GM12878 (cell line): ENCODE results near the gene MTHFD2. TPM values are rescaled to one million over a fixed set of nuclear protein-coding genes. Genes with fewer than 3 reads are reported as not detected.

Experiments
- ATAC-seq: fragments of 200-7000 bp; cut with Tn5 transposase; 3 replicates; pipeline ENCODE4 v1.9.1; 2020; ENCODE audit warnings: mild to moderate bottlenecking, moderate library complexity
- BruUV-seq: library from RNA; stranded (reverse); fragments of 400-500 nt; replicated peaks from 2 replicates; lab custom pipeline; 2021; lab: Mats Ljungman, UMichigan
- CTCF ChIA-PET: fragments of 300-600 bp; sonication (Branson Sonifier 250); formaldehyde crosslinking; extraction: SDS; loops from one replicate; lab custom pipeline; 2021; ENCODE audit warnings: inconsistent platforms; lab: Yijun Ruan, JAX
- POLR2A ChIA-PET: fragments of 350-600 bp; formaldehyde crosslinking; extraction: SDS; loops from one replicate; lab custom pipeline; 2021; ENCODE audit warnings: inconsistent platforms; lab: Charles Lee
- RAD21 ChIA-PET: fragments of 300-600 bp; sonication (Branson Sonifier 250); formaldehyde crosslinking; loops from one replicate; lab custom pipeline; 2023; ENCODE audit warnings: antibody characterized with exemption; ENCODE audit not compliant: unreplicated experiment; lab: Charles Lee
- SMC1A ChIA-PET: fragments of 300-600 bp; sonication (Branson Sonifier 250); formaldehyde crosslinking; loops from one replicate; lab custom pipeline; 2023; ENCODE audit not compliant: unreplicated experiment, uncharacterized antibody; lab: Charles Lee
- DNase-seq: peaks from one replicate; pipeline ENCODE4 v3.0.0-alpha.2; 2011; ENCODE audit warnings: low read depth, low spot score
- FAIRE-seq: peaks from 3 replicates; lab custom pipeline; 2011; peaks lifted over from hg19 to GRCh38; lab: Jason Lieb, UNC
- H2AFZ ChIP-seq: 2 replicates; pipeline ENCODE4 v1.6.0; 2011; ENCODE audit warnings: low read depth, low read length, control low read depth; ENCODE audit not compliant: control insufficient read depth
- H3K27ac ChIP-seq: 2 replicates; pipeline ENCODE4 v1.5.1; 2011; ENCODE audit warnings: control low read depth; ENCODE audit not compliant: control insufficient read depth, insufficient read depth
- H3K27me3 ChIP-seq, 2 experiments: replicated peaks in 1 of 2; 2 replicates each; pipeline versions ENCODE4 v1.6.0 to v1.6.1; 2011; ENCODE audit warnings: low read length in 1 of 2; ENCODE audit not compliant: control insufficient read depth in 2 of 2, insufficient read depth in 2 of 2
- H3K36me3 ChIP-seq, 2 experiments: 2 replicates each; pipeline ENCODE4 v1.5.1; 2011; ENCODE audit warnings: low read length in 1 of 2; ENCODE audit not compliant: control insufficient read depth in 2 of 2, insufficient read depth in 2 of 2
- H3K4me1 ChIP-seq: 2 replicates; pipeline ENCODE4 v1.6.1; 2011; ENCODE audit warnings: mild to moderate bottlenecking, low read length, moderate library complexity, mixed read lengths; ENCODE audit not compliant: control insufficient read depth, insufficient read depth
- H3K4me2 ChIP-seq: 2 replicates; pipeline ENCODE4 v1.6.0; 2011; ENCODE audit warnings: control low read depth; ENCODE audit not compliant: control insufficient read depth, insufficient read depth
- H3K4me3 ChIP-seq: fragments of 200-600 bp; sonication (generic); 2 replicates; pipeline ENCODE4 v1.5.1; 2016
- H3K79me2 ChIP-seq: 2 replicates; pipeline ENCODE4 v1.6.0; 2011; ENCODE audit warnings: low read length; ENCODE audit not compliant: control insufficient read depth, insufficient read depth
- H3K9ac ChIP-seq: 2 replicates; pipeline ENCODE4 v1.8.0; 2011; ENCODE audit warnings: low read length, control low read depth, mixed read lengths; ENCODE audit not compliant: control insufficient read depth, insufficient read depth
- H3K9me3 ChIP-seq: replicated peaks from 3 replicates; pipeline ENCODE4 v1.5.1; 2011; ENCODE audit warnings: mild to moderate bottlenecking, low read length; ENCODE audit not compliant: control insufficient read depth, insufficient read depth
- H4K20me1 ChIP-seq: 2 replicates; pipeline ENCODE4 v1.6.0; 2011; ENCODE audit not compliant: control insufficient read depth, insufficient read depth
- ATF2 ChIP-seq: IDR thresholded peaks from 2 replicates; pipeline ENCODE4 v1.6.1; 2012; ENCODE audit warnings: low read length, inconsistent platforms
- BRCA1 ChIP-seq: IDR thresholded peaks from 2 replicates; pipeline ENCODE4 v1.6.1; 2011; ENCODE audit warnings: low read depth, low read length, improper control_type of control experiment
- CBFB ChIP-seq: IDR thresholded peaks from 2 replicates; pipeline ENCODE4 v1.6.1; 2016; ENCODE audit warnings: antibody characterized with exemption, low read depth
- HDAC6 ChIP-seq: fragments of 200-600 bp; sonication (generic); IDR thresholded peaks from one replicate; pipeline ENCODE4 v1.8.0; 2017; ENCODE audit warnings: antibody characterized with exemption; ENCODE audit not compliant: unreplicated experiment
- IKZF2 ChIP-seq, 2 experiments: fragments of 450-650 bp; IDR thresholded peaks; 2 replicates each; pipeline ENCODE4 v1.6.1; 2017; ENCODE audit warnings: mild to moderate bottlenecking in 2 of 2, moderate library complexity in 2 of 2
- MEF2B ChIP-seq: fragments of 450-650 bp; IDR thresholded peaks from 2 replicates; pipeline ENCODE4 v1.6.1; 2018; ENCODE audit warnings: mild to moderate bottlenecking, moderate library complexity; ENCODE audit not compliant: partially characterized antibody, poor library complexity, severe bottlenecking
- NFYA ChIP-seq: IDR thresholded peaks from 2 replicates; pipeline ENCODE4 v1.6.1; 2011; ENCODE audit warnings: low read depth, mild to moderate bottlenecking, low read length, improper control_type of control experiment, borderline replicate concordance
- NR2C1 ChIP-seq: fragments of 450-650 bp; IDR thresholded peaks from 2 replicates; pipeline ENCODE4 v1.6.1; 2017; ENCODE audit warnings: antibody characterized with exemption, mild to moderate bottlenecking, moderate library complexity
- NR2F1 ChIP-seq: fragments of 450-650 bp; conservative IDR thresholded peaks from 2 replicates; pipeline ENCODE4 v1.6.1; 2017; ENCODE audit warnings: mild to moderate bottlenecking
- PAX5 ChIP-seq: IDR thresholded peaks from 2 replicates; pipeline ENCODE4 v1.6.1; 2011; ENCODE audit warnings: low read depth, low read length, borderline replicate concordance
- PBX3 ChIP-seq: IDR thresholded peaks from 2 replicates; pipeline ENCODE4 v1.6.1; 2011; ENCODE audit warnings: mild to moderate bottlenecking, low read depth, low read length, moderate library complexity; ENCODE audit not compliant: insufficient replicate concordance
- PKNOX1 ChIP-seq: fragments of 450-650 bp; IDR thresholded peaks from 2 replicates; pipeline ENCODE4 v1.6.1; 2016; ENCODE audit warnings: mild to moderate bottlenecking
- SKIL ChIP-seq: fragments of 450-650 bp; IDR thresholded peaks from 2 replicates; pipeline ENCODE4 v1.6.1; 2017; ENCODE audit warnings: mild to moderate bottlenecking, low read depth, inconsistent platforms; ENCODE audit not compliant: poor library complexity, severe bottlenecking
- SMAD1 ChIP-seq: fragments of 450-650 bp; IDR thresholded peaks from 2 replicates; pipeline ENCODE4 v1.6.1; 2018; ENCODE audit warnings: mild to moderate bottlenecking, low read depth; ENCODE audit not compliant: partially characterized antibody
- SMARCA5 ChIP-seq: fragments of 450-650 bp; IDR thresholded peaks from 2 replicates; pipeline ENCODE4 v1.6.1; 2017; ENCODE audit warnings: mild to moderate bottlenecking
- STAT1 ChIP-seq: fragments of 450-650 bp; conservative IDR thresholded peaks from 2 replicates; pipeline ENCODE4 v1.6.1; 2014; ENCODE audit warnings: antibody characterized with exemption, mild to moderate bottlenecking
- YBX1 ChIP-seq: fragments of 450-650 bp; IDR thresholded peaks from 2 replicates; pipeline ENCODE4 v1.6.1; 2016; ENCODE audit warnings: antibody characterized with exemption
- WGBS: methylation state at CpG from one replicate; pipeline ENCODE4 v1.1.6; 2016; ENCODE audit warnings: low lambda C conversion rate; ENCODE audit not compliant: insufficient replicate concordance, insufficient coverage; ENCODE audit errors: missing lambda C conversion rate; 5-methylcytosine and 5-hydroxymethylcytosine counted together
- in situ Hi-C: fragments of 300-500 bp; cut with MboI; formaldehyde crosslinking; loops from 9 replicates; pipeline ENCODE4 v1.14.3; 2018; ENCODE audit warnings: mixed read lengths
- intact Hi-C: fragments of 100-400 bp; cut with micrococcal nuclease; formaldehyde crosslinking; loops from one replicate; pipeline ENCODE4 v1.14.2; 2022; ENCODE audit not compliant: unreplicated experiment
- polyA plus RNA-seq, 11 experiments: library from polyadenylated mRNA; depleted of rRNA in 4 of 11; unstranded in 6 of 11; stranded (reverse) in 5 of 11; fragments of >200 nt; fragmentation: Nextera tagmentation in 4 of 11; fragmentation: Illumina TruSeq in 1 of 11; extraction: Ambion mirVana in 4 of 11; extraction: Trizol in 1 of 11; gene quantifications; 1 replicate in 1 of 11; 2 replicates in 10 of 11; pipeline versions ENCODE4 v1.2.1 to v1.2.3, GENCODE V29; 2011 to 2016; ENCODE audit warnings: inconsistent platforms in 2 of 11, missing spikeins in 2 of 11, low read depth in 1 of 11
- total RNA-seq, 4 experiments: library from RNA; depleted of rRNA in 3 of 4; stranded (reverse); fragments of >200 nt in 3 of 4; fragmentation: Illumina TruSeq in 1 of 4; extraction: Trizol in 1 of 4; gene quantifications; 2 replicates each; pipeline versions ENCODE4 v1.2.1 to v1.2.3, GENCODE V29; 2013 to 2021
- TF ChIP-seq, protein P1 (sequence below): fragments of 450-650 bp; IDR thresholded peaks from 2 replicates; pipeline ENCODE4 v1.6.1; 2014; ENCODE audit warnings: mild to moderate bottlenecking

Gene MTHFD2
- total and polyA plus RNA-seq, 10 of the 15 experiments (the other 5 are each of a cell fraction or from before 2014, with no cell fraction given) = 128 to 292 (median 150) TPM

- no TSS peak for BruUV-seq
- CTCF ChIA-PET = interaction anchor here (1.1 kb wide), 1 partner anchor 359 kb away, joined by 3 read pairs; no protein-coding TSS in a partner anchor
- TF ChIP-seq, protein P1, sequence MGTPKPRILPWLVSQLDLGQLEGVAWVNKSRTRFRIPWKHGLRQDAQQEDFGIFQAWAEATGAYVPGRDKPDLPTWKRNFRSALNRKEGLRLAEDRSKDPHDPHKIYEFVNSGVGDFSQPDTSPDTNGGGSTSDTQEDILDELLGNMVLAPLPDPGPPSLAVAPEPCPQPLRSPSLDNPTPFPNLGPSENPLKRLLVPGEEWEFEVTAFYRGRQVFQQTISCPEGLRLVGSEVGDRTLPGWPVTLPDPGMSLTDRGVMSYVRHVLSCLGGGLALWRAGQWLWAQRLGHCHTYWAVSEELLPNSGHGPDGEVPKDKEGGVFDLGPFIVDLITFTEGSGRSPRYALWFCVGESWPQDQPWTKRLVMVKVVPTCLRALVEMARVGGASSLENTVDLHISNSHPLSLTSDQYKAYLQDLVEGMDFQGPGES = no peak
- peak; percentile 25 for TF ChIP-seq SKIL
- no peak for TF ChIP-seq NR2F1
- TF ChIP-seq NR2C1 = no peak
- TF ChIP-seq STAT1 = no peak
- peak; percentile 19 for TF ChIP-seq PBX3
- TF ChIP-seq YBX1 = no peak
- peak; percentile 84 to 86 for TF ChIP-seq IKZF2 (IDR thresholded peaks at IDR 0.05)
- 0 out of 2 replicates have a peak, but pooled peaks have one; percentile 31 for TF ChIP-seq CBFB
- TF ChIP-seq MEF2B = peak; percentile 38
- no peak for TF ChIP-seq NFYA
- TF ChIP-seq PKNOX1 = peak; percentile 71; the same call in 1 of the 2 replicates
- TF ChIP-seq ATF2 = peak; percentile 85
- peak; percentile 62; the same call in 1 of the 2 replicates for TF ChIP-seq SMARCA5
- no peak for TF ChIP-seq BRCA1
- TF ChIP-seq SMAD1 = no peak
- peak; percentile 84 for TF ChIP-seq PAX5
- TF ChIP-seq HDAC6 = no peak
These were observed 12.4 kb upstream of the MTHFD2 start for GRCh38 chr2:74186038-74186437.

More at GRCh38 chr2:74186038-74186437, 12.4 kb upstream of the MTHFD2 start:
- no peaks in the 10 kb centered on the region for H3K27me3 ChIP-seq
- intact Hi-C loops = no loop called here
- no peaks in the 10 kb centered on the region for H3K9me3 ChIP-seq
- no peak overlapping the region for H3K4me3 ChIP-seq
- FAIRE-seq (peak; percentile 75), ATAC-seq (peak; percentile 87), DNase-seq (peak; percentile 98)
- ChIA-PET POLR2A (interaction anchor here (0.6 to 8.2 kb wide), 7 partner anchors 13 to 387 kb away, joined by 3 to 83 read pairs (median 5); partner anchors contain the start of gene MTHFD2), RAD21 (interaction anchor here (1.1 to 1.8 kb wide), 3 partner anchors 10 to 14 kb away, joined by 4 to 6 read pairs (median 4); no protein-coding TSS in a partner anchor), SMC1A (interaction anchor here (0.5 to 2.1 kb wide), 6 partner anchors 13 to 270 kb away, joined by 3 to 9 read pairs (median 3); partner anchors contain the start of gene MTHFD2)
- no peaks in the 10 kb centered on the region for H4K20me1 ChIP-seq
- peak overlapping the region; percentile 79 for H3K9ac ChIP-seq
- no peaks in the 10 kb centered on the region for H3K36me3 ChIP-seq
- in situ Hi-C loops = no loop called here
- H2AFZ ChIP-seq = peak overlapping the region; percentile 45
- peak overlapping the region; percentile 97 for H3K27ac ChIP-seq
- 3% methylated on average over 9 of the region's 9 CpGs for WGBS
- H3K4me1 ChIP-seq = peaks cover 45% of the 10 kb centered on the region
- no peaks in the 10 kb centered on the region for H3K79me2 ChIP-seq
- peak overlapping the region; percentile 52 for H3K4me2 ChIP-seq
